PFSK-1 (cell line): ENCODE data around the gene SARS1.
A peak's percentile ranks its signal among the peaks of the same experiment; 100 is the strongest.

Source experiments
- FOXP2 ChIP-seq: optimal IDR thresholded peaks from 2 replicates; pipeline ENCODE3; 2011; ENCODE audit warnings: borderline replicate concordance, control low read depth, inconsistent platforms; ENCODE audit not compliant: insufficient read depth; ENCODE audit errors: extremely low read length, extremely low read depth
- POLR2AphosphoS5 ChIP-seq: IDR thresholded peaks from 2 replicates; pipeline ENCODE4 v1.6.1; 2012; ENCODE audit warnings: low read depth, mild to moderate bottlenecking, control low read depth, low read length, moderate library complexity
- REST ChIP-seq, 2 experiments: IDR thresholded peaks; 2 replicates each; pipeline versions ENCODE4 v1.6.1 to v1.8.0; 2011 to 2012; ENCODE audit warnings: low read depth in 2 of 2, low read length in 2 of 2, control low read depth in 1 of 2, inconsistent platforms in 1 of 2, mild to moderate bottlenecking in 1 of 2, moderate library complexity in 1 of 2; ENCODE audit not compliant: insufficient read depth in 1 of 2
- SIN3A ChIP-seq: IDR thresholded peaks from 2 replicates; pipeline ENCODE4 v1.6.1; 2012; ENCODE audit warnings: mild to moderate bottlenecking, low read length, moderate library complexity, borderline replicate concordance; ENCODE audit not compliant: insufficient read depth
- TAF1 ChIP-seq: IDR thresholded peaks from 2 replicates; pipeline ENCODE4 v1.6.1; 2012; ENCODE audit warnings: low read length, control low read depth, borderline replicate concordance; ENCODE audit not compliant: insufficient read depth

Gene SARS1

GRCh38 chr1:109262231-109263055, 48.7 kb downstream of the SARS1 start:
- no peak for TF ChIP-seq TAF1
- no peak for TF ChIP-seq FOXP2
- no peak for TF ChIP-seq REST (IDR thresholded peaks at IDR 0.05; ENCODE audit: insufficient read depth in 1 of 2, low read depth in 2 of 2, low read length in 2 of 2)

- TF ChIP-seq SIN3A: no peak
- TF ChIP-seq REST (IDR thresholded peaks at IDR 0.05; ENCODE audit: insufficient read depth in 1 of 2, low read depth in 2 of 2, low read length in 2 of 2): no peak
- TF ChIP-seq TAF1: no peak
- TF ChIP-seq FOXP2: no peak
- no peak for TF ChIP-seq POLR2AphosphoS5
Observed at GRCh38 chr1:109263234-109263596, 49.5 kb downstream of the SARS1 start.

- TF ChIP-seq REST (IDR thresholded peaks at IDR 0.05; ENCODE audit: insufficient read depth in 1 of 2, low read depth in 2 of 2, low read length in 2 of 2) (0 out of 4 replicates have a peak, but pooled peaks of 1 of the 2 experiments have one; percentile 9), SIN3A (no peak), FOXP2 (peak; percentile 92), POLR2AphosphoS5 (no peak), TAF1 (no peak)
Observed at GRCh38 chr1:109263597-109264378, 50.1 kb downstream of the SARS1 start.

GRCh38 chr1:109264379-109264755, 50.6 kb downstream of the SARS1 start:
- no peak for TF ChIP-seq TAF1
- TF ChIP-seq REST (IDR thresholded peaks at IDR 0.05; ENCODE audit: insufficient read depth in 1 of 2, low read depth in 2 of 2, low read length in 2 of 2): no peak
- no peak for TF ChIP-seq SIN3A
- no peak for TF ChIP-seq FOXP2
- no peak for TF ChIP-seq POLR2AphosphoS5
